GM19351 (cell line): ENCODE measurements around the gene PLCB4.

Experiments used
- ATAC-seq: cut with Tn5 transposase; IDR thresholded peaks from one replicate; pipeline ENCODE4 v1.9.1; 2021; ENCODE audit warnings: mild to moderate bottlenecking, moderate library complexity; ENCODE audit not compliant: unreplicated experiment

PLCB4 gene

DNA sequence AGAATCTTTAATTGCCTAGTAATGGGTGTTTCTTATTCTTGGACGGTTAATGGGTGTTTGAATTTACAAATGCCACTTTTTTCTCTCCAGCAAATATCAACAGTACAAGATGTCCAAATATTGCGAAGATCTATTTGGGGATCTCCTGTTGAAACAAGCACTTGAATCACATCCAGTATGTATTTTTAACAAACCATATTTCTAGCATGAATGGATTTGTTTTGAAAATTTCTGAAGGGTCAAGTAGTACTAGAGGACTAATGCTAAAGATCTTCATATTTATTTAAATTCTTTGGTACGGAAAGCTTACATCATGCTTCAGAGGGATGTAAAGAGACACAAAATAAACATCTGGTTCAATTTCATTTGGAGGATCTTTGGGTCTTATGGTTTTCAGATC, 321.6 kb downstream of the PLCB4 start:
- no peak for ATAC-seq

GRCh38 chr20:9392892-9393857, 324.3 kb downstream of the PLCB4 start:
- ATAC-seq = peak; percentile 47

DNA sequence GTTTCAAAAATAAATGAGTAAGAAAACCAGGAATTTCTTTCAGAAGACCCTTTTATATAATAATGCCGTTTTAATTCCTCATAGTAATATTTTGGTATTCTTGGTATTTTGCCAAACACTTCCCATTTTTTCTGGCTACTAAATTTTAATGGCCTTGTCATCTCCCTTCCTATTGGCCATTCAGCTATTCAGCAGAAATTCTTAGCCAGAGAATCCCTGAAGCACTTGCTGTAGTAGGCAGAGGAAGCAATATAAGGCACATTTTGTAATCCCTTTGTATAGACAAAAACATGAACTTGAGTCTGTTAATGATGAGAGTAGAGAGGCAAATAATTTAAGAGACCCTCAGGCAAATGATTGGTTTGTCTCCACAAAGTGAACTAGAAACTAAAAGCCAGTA, 327.1 kb downstream of the PLCB4 start:
- ATAC-seq = no peak

- peak; percentile 96 for ATAC-seq
Measured at GRCh38 chr20:9397928-9398327, 329.0 kb downstream of the PLCB4 start.

DNA sequence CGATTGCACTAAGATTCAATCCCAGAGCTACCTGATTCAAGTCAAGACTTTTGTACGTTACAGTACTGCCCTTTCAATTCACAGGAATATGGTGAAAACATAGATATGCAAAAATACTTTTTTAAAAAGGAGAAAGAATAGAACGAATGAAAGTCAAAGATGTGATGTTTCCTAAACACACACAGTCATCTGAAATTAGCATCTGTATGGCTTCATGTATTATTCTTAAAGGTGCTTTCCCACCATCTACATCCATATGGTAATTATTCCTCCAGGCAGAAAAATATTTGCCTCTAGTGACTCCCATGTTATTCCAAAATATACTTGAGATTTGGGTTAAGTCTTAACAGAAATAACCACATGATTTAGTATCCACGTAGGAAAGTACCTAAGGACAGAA, 330.0 kb downstream of the PLCB4 start:
- no peak for ATAC-seq

DNA sequence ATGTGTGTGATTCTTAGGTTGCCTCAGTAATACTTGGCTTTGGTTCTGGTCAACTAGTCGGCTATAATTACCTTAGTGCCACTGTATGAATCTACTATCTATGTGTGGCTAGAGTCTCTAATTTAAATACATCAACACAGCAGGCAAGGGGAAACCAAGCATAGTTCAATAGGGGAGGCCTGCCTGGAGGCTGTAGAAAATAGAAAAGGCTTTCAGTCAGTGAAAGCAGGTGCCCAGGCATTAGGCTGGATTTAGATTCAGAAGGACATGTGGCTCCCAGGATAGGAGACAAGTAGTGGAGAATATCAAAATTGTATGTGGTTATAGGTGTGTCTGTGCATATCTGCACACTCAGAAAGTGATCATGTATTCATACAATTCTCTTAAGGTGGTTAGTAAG, 330.4 kb downstream of the PLCB4 start:
- no peak for ATAC-seq

DNA sequence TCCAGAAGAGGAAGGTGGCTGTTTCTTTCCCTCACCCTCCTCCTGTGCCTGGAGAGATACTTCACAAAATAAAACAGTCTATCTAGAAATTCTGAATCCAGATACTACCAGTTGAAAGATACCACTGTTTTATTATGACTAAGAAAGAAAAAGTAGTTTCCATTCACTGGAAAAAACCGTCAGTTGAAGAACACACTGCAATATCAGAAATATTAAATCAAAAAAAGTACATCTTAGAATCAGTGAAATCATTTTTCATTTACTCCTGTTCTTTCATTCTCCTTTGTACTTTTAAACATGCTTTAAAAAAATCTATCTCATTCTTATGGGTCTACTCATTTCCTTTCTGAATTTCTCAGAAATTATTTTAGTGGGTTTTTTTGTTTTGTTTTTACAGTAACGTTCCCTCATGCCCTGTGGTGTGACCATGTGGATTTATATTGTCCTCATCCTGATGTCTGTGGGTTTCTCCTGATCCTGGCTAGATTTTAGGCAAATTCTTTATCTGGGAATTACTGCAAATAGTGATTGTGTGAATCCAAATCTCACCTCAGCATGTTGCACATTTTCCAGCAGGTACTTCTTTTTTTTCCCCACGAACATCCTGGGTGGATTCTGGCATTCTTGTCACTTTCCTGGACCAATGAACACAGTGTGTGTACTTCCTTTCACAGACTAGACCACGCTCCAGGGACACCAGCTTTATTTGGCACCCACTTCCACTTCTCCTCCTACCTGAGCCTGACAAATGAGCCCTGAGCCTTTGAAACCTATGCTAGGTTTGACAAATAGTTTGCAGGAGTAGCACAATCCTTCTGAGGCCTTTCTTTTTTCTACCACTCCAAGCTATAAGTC, 331.5 kb downstream of the PLCB4 start:
- ATAC-seq = no peak

DNA sequence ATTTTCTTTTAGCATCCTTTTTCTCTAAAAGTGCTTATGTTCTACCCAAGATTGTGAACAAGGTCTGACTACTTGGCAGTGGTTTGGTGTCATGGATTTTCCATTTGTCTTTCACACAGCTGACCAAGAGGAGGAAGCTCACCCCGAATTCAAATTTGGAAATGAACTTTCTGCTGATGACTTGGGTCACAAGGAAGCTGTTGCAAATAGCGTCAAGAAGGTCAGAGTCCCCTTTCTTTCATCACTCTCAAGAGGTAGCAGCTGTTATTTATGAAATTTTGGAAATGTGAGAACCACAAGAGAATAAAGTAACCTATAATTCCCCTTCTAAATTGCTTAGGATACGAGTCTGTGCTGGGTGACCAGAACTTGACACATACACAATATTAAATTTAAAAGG, 332.5 kb downstream of the PLCB4 start:
- no peak for ATAC-seq

GRCh38 chr20:9402141-9402540, 333.3 kb downstream of the PLCB4 start:
- no peak for ATAC-seq

DNA sequence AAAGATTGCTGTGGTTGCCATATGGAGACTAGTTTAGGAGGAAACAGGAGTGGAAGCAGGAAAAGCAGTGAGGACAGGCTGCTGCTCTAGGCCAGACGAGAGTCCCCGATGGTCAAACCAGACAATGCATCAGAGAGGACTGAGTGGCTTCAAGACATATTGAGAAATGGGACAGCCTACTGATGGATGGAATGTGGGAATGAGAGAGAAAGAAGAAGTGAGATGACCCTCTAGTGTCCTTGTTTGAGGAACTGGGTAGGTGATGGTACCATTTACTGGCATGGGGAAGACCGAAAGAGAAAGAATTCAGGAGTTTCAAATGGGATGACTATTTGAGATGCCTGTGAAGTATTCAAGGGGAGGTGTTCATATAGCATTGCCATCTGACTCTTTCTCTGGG, 333.7 kb downstream of the PLCB4 start:
- no peak for ATAC-seq

DNA sequence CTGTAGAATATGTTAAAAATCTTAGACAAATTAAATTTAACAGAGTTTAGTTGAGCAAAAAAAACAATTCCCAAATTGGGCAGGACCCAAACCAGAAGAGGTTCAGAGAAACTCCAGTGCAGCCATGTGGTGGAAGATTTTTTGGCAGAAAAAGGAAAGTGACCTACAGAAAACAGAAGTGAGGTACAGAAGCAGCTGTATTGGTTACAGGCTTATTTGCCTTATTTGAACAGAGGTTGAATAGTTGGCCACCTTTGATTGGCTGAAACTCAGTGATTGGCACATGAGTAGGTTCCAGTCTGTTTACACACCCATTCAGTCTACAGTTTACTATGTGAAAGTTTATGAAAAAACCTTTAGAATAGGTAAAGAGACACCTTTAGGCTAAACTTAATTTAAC, 334.6 kb downstream of the PLCB4 start:
- no peak for ATAC-seq

DNA sequence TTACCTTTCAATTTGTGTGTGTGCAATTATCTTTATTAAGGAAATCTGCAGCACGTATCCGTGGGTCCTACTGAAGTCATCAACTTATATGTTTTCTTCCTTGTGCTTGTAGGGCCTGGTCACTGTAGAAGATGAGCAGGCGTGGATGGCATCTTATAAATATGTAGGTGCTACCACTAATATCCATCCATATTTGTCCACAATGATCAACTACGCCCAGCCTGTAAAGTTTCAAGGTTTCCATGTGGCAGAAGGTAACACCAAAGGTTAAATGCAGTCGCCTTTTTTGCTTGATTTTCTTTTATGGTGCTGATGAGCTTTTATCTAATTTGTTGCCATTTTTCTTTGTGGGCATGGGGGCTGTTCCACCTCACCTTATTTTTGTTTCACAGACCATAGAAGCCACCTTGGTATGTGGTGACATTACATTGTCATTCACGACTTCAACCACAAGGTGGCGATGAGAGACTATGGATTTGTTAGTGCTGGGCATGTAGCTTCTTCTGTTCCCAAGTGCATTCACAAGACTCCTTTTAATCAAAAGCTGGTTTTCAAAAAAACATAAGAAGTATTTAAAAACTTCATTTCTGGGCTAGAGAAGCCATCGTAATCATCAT, 339.0 kb downstream of the PLCB4 start:
- peak; percentile 75 for ATAC-seq

GRCh38 chr20:9408422-9409300, 339.8 kb downstream of the PLCB4 start:
- no peak for ATAC-seq

GRCh38 chr20:9409352-9409751, 340.5 kb downstream of the PLCB4 start:
- no peak for ATAC-seq

GRCh38 chr20:9409981-9410380, 341.1 kb downstream of the PLCB4 start:
- no peak for ATAC-seq

DNA sequence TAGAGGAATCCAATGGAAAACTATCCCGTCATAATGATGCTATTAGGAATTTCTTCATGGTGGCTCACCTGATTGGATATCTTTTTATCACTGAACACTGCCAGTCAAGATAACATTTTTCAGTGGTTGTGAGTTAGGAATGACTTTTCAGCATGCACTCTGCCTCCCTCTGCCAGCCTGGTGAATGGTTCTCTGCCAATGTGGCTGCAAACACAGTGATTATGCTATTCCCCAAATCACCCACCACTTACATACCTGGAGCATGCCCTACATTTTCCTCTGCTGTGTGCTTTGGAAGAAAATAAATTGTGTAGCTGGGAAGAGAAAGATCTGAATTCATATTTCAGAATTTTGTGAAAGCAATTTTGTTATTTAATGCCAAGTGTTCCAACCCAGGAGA, 342.9 kb downstream of the PLCB4 start:
- no peak for ATAC-seq

- ATAC-seq = peak; percentile 58
Measured at GRCh38 chr20:9412309-9412708, 343.4 kb downstream of the PLCB4 start.

DNA sequence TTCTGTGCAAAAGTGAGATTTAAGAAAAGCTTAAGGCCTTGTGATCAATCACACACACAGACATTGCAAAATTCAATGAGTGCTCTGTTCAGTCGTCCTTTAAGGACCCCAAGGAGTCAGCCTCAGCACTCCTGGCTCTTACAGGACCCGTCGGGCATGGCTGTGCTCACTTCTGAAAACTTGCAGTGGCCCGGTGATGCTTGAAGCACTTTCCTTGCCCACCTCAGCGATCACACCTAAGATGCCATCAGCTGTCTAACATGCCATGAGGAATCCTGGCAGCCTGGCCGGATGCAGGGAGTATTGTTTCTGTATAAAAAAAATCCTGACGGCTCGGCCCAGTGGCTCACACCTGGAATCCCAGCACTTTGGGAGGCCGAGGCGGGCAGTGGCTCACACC, 344.1 kb downstream of the PLCB4 start:
- ATAC-seq = no peak

DNA sequence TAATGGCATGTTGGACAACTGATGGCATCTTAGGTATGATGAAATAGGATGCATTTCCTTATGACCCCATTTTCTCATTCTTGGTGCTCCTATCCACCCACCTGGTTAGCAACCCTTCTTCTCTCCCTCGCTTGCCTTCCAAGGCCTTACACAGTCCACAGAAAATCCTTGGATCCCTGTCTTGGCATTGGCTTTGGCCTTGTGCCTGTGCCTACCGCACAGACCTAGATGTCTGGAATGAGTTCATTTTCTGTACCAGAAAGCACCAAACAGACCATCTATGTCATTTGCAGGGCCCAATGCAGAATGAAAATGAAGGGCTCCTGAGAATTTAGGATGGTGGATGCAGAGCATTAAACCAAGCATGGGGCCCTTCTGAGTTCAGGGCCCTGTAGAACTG, 346.5 kb downstream of the PLCB4 start:
- ATAC-seq = no peak

DNA sequence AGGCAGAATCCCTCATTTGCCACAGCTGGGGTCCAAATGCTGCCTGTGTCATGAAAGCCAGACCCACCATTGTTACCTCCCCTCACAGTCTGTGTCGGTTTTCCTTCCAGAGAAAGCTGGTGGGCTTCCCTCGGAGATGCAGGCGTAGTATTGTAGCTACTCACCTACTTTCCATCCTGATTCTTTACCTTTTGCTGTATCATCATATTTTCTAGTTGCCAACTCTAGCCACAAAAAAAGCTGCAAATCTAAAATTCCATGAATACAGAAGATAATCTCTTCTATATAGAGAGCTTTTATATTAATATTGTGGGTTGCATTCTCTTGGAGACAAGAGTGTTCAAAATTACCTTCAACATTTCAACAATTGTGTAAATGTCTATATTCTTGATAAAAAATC, 347.5 kb downstream of the PLCB4 start:
- no peak for ATAC-seq
